Spleen (tissue), 7 donors: ENCODE results near the gene HMGCL.

Experiments
- CTCF ChIP-seq, 11 experiments: fragments of 200-600 bp in 7 of 11; fragments of 450-650 bp in 4 of 11; sonication (generic) in 4 of 11; IDR thresholded peaks in 8 of 11; conservative IDR thresholded peaks in 3 of 11; 1 replicate in 7 of 11; 2 replicates in 4 of 11; pipeline versions ENCODE4 v1.4.0 to v1.8.0; 2016 to 2021; ENCODE audit warnings: antibody characterized with exemption in 11 of 11, inconsistent platforms in 4 of 11, mild to moderate bottlenecking in 1 of 11
- POLR2A ChIP-seq, 3 donors: fragments of 450-650 bp; IDR thresholded peaks; one replicate each; pipeline ENCODE4 v1.5.1; 2017; ENCODE audit warnings: antibody characterized with exemption in 3 of 3, mild to moderate bottlenecking in 1 of 3
- POLR2AphosphoS5 ChIP-seq, 3 donors: sonication (generic); formaldehyde crosslinking; IDR thresholded peaks; one replicate each; pipeline ENCODE4 v1.5.1; 2017; ENCODE audit warnings: antibody characterized with exemption in 3 of 3
- donor health status: DM: no; HTN: no; CAD: no; lungs with moderate emphysema.
- donor health status: DM: no; HTN: no; CAD: no.
- donor health status: DM: no; HTN: no; CAD: no.

- TF ChIP-seq CTCF (IDR thresholded peaks at IDR 0.05 in 8 of 11, conservative IDR thresholded peaks at IDR 0.05 in 3 of 11) (no peak), POLR2AphosphoS5 (IDR thresholded peaks at IDR 0.05) (peak in 2 of 3 donors; percentile 54 to 61), POLR2A (IDR thresholded peaks at IDR 0.05) (no peak)
Measured at GRCh38 chr1:23795676-23796465, 29.4 kb downstream of the HMGCL start.
